Measurements from ENCODE around the gene ARHGEF33.
A peak's percentile ranks its signal among the peaks of the same experiment; 100 is the strongest.

The ARHGEF33 gene

DNA sequence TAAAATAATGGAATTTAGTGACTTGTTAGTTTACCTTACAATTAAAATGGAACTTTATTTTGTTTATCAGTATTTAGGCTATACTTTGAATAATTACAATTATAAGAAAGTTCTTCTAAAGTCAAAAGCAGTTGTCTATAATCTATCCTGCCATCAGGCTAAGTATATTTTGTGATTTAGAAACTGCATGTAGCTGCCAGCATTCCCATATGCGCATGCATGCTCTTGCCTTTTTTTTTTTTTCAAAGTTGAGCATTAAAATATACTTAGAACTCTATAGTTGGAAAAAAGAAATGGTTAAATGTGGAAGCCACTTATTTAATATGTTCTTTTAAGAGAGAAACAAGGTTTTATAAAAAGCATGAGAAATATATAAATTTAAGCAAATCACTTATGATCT, 99.0 kb downstream of the ARHGEF33 start:
- no peak overlapping the region for H3K4me3 ChIP-seq (replicated peaks; ENCODE audit: low read depth, low read length)
- DNase-seq (ENCODE audit: extremely low read depth, low read depth) = no peak
- TF ChIP-seq, protein P1, sequence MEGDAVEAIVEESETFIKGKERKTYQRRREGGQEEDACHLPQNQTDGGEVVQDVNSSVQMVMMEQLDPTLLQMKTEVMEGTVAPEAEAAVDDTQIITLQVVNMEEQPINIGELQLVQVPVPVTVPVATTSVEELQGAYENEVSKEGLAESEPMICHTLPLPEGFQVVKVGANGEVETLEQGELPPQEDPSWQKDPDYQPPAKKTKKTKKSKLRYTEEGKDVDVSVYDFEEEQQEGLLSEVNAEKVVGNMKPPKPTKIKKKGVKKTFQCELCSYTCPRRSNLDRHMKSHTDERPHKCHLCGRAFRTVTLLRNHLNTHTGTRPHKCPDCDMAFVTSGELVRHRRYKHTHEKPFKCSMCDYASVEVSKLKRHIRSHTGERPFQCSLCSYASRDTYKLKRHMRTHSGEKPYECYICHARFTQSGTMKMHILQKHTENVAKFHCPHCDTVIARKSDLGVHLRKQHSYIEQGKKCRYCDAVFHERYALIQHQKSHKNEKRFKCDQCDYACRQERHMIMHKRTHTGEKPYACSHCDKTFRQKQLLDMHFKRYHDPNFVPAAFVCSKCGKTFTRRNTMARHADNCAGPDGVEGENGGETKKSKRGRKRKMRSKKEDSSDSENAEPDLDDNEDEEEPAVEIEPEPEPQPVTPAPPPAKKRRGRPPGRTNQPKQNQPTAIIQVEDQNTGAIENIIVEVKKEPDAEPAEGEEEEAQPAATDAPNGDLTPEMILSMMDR (IDR thresholded peaks at IDR 0.05; ENCODE audit: low read depth, low read length, missing control alignments) = no peak

DNA sequence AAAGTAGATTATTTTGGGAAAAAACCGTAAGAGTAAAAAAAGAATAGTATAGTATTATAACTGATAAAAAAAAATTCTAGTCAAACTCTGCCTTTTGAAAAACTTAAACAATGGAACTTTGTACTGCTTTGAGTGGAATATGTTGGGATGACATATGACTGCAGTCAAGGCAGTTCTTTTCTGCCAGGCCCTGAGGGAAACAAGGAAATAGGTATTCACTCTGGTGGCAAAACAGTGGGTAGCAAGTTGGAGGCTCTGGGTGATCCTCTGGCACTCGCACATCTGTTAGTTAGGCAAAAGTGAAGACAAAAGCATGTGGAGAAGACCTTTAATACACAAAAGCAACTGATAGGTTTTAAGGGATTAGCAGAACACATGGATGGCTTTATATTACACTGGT, 102.2 kb downstream of the ARHGEF33 start:
- no peak overlapping the region for H3K4me3 ChIP-seq (replicated peaks; ENCODE audit: low read depth, low read length)
- TF ChIP-seq, protein P1 (IDR thresholded peaks at IDR 0.05; ENCODE audit: low read depth, low read length, missing control alignments) = no peak
- no peak for DNase-seq (ENCODE audit: extremely low read depth, low read depth)

DNA sequence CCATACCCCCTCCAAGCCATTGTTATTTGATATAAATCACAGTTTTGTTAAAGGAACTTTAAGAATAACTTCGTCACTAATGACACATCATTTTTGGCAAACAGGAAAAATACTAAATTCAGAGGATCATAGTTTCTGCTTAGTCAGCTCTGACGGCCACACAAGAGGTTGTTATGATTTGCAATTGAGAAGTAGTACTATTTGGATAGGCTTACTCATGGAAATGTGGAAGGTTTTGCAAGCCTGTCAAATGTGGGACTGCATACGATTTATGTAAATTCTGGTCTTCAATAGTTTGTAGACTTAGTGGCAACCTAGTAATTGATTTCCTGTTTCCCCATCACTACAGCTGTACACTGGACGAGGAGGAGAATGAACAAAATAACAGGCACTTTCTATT, 108.1 kb downstream of the ARHGEF33 start:
- DNase-seq (ENCODE audit: extremely low read depth, low read depth) = peak; percentile 24
- no peak overlapping the region for H3K4me3 ChIP-seq (replicated peaks; ENCODE audit: low read depth, low read length)

DNA sequence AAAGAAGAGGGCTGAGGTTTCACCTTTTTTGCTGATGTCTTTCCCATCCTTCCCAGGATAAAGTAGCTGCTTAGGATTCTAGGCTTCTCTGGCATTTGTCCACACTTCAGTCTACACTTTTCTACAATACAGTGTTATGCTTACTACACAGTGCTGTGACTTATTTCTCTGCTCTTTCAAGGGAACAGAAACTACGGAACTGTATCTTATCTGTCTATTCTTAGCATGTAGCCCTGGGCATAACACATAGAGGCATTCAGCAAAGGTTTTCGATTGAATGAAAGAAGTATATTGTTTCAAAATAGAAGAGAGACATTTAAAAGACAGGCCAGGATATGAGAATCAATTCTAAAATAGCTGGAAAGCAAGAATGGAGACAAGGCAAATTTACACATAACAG, 110.9 kb downstream of the ARHGEF33 start:
- no peak overlapping the region for H3K4me3 ChIP-seq (replicated peaks; ENCODE audit: low read depth, low read length)
- TF ChIP-seq, protein P1 (IDR thresholded peaks at IDR 0.05; ENCODE audit: low read depth, low read length, missing control alignments) = no peak
- no peak for DNase-seq (ENCODE audit: extremely low read depth, low read depth)

More for the DNA sequence above, 108.1 kb downstream of the ARHGEF33 start:
- TF ChIP-seq, protein P1 (IDR thresholded peaks at IDR 0.05; ENCODE audit: low read depth, low read length, missing control alignments) = no peak

DNA sequence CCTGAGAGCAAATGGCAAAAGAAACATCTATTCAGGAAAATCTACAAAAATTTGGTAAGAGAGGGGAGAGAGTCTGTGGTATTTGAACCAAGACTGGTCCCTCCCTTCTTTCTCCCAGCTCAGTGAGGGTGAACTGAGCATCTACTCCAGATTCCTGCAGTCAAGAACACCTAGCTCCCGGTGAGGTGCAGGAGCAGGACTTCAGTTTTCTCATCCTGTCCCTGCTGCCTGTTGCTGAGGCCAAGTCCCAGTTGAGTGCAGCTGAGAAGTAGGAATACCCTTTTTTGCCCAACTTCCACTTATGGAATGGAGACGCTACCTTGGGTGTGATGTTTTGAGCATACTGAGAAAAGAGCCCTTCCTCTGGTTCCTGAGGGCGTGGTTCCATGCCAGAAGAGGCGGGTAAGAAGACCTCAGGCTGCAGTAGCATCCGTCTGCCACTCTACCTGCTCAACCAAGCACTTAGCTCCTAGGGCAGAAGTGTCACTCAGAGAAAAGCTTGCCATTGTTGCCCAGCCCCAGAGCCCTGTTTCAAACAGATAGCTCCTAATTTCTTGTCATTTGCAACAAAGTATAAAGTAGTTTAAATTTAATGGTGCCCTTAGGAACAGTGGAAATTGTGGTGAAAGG, 118.3 kb downstream of the ARHGEF33 start:
- DNase-seq (ENCODE audit: extremely low read depth, low read depth) = no peak
- TF ChIP-seq, protein P1 (IDR thresholded peaks at IDR 0.05; ENCODE audit: low read depth, low read length, missing control alignments) = no peak
- H3K4me3 ChIP-seq (replicated peaks; ENCODE audit: low read depth, low read length) = no peak overlapping the region

DNA sequence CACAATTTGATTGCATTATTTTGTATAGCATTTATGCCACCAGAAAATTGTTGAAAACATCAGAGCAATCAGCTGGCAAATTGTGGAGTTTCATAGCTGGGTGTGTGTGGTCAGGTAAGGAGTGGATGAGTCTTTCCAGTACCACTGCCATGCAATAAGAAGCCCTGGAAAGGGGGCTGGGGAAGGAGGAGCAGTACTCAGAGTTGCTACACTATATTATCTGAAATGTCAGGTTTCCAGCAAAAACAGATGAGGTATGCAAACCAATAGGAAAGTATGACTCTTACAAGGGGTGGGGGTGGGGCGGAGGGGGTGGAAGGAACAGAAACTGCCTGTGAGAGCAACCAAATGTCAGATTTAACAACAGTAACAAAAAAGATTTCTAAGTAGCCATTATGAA, 119.0 kb downstream of the ARHGEF33 start:
- TF ChIP-seq, protein P1 (IDR thresholded peaks at IDR 0.05; ENCODE audit: low read depth, low read length, missing control alignments) = no peak
- no peak for DNase-seq (ENCODE audit: extremely low read depth, low read depth)
- H3K4me3 ChIP-seq (replicated peaks; ENCODE audit: low read depth, low read length) = no peak overlapping the region

DNA sequence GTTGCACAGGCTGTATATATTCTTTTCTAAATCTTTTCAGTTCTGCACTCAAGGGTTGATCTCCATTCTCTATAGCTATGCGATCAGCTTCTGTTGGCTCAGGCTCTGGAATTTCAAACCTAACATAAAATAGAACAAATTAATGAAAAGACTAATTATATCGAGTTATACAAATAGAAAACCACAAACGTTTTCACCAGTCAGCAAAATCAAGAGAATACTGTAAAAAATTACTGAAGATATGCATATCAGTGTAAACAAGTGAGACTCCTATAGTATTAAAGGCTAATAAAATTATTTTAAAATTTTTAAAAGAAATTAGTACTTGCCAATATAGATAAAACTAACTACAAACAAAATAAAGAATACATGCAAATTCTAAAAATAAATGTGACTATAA, 124.2 kb downstream of the ARHGEF33 start:
- H3K4me3 ChIP-seq (replicated peaks; ENCODE audit: low read depth, low read length) = no peak overlapping the region
- DNase-seq (ENCODE audit: extremely low read depth, low read depth) = no peak
- TF ChIP-seq, protein P1 (IDR thresholded peaks at IDR 0.05; ENCODE audit: low read depth, low read length, missing control alignments) = no peak
